Measurements from ENCODE around the gene ABLIM3. TPM values are rescaled to one million over a fixed set of nuclear protein-coding genes. Genes with fewer than 3 reads are reported as not detected.

Gene ABLIM3
- total RNA-seq, 4 donors from 2014 or later: 55.1 to 320 (median 94.2) TPM

- no peak for TF ChIP-seq CTCF (IDR thresholded peaks at IDR 0.05; ENCODE audit: low read depth)
Measured at GRCh38 chr5:149160291-149160787, 19.0 kb downstream of the ABLIM3 start.

GRCh38 chr5:149161026-149161687 lies 19.9 kb downstream of the ABLIM3 start:
- TF ChIP-seq CTCF (IDR thresholded peaks at IDR 0.05; ENCODE audit: low read depth): no peak

- no peak for TF ChIP-seq CTCF (IDR thresholded peaks at IDR 0.05; ENCODE audit: low read depth)
Measured at GRCh38 chr5:149161850-149162249, 20.6 kb downstream of the ABLIM3 start.

- no peak for TF ChIP-seq CTCF (IDR thresholded peaks at IDR 0.05; ENCODE audit: low read depth)
Measured at GRCh38 chr5:149162401-149163084, 21.2 kb downstream of the ABLIM3 start.

- TF ChIP-seq CTCF (IDR thresholded peaks at IDR 0.05; ENCODE audit: low read depth): no peak
Measured at GRCh38 chr5:149164731-149165130, 23.4 kb downstream of the ABLIM3 start.

GRCh38 chr5:149166128-149166527 lies 24.8 kb downstream of the ABLIM3 start:
- TF ChIP-seq CTCF (IDR thresholded peaks at IDR 0.05; ENCODE audit: low read depth): no peak

GRCh38 chr5:149166591-149167100 lies 25.4 kb downstream of the ABLIM3 start:
- TF ChIP-seq CTCF (IDR thresholded peaks at IDR 0.05; ENCODE audit: low read depth): no peak

Measured in subcutaneous adipose tissue (tissue), 4 donors.